Prostate gland (tissue), 2 donors: ENCODE measurements around the gene LTV1. TPM values are rescaled to one million over a fixed set of nuclear protein-coding genes. Genes with fewer than 3 reads are reported as not detected.

Source experiments
- DNase-seq: peaks from one replicate; pipeline ENCODE4 v3.0.0-alpha.2; 2019; ENCODE audit warnings: low spot score
- H3K27ac ChIP-seq, 2 donors: fragments of 200-600 bp; sonication (generic); 2 replicates each; pipeline ENCODE4 v1.5.1; 2017 to 2019
- H3K27me3 ChIP-seq: fragments of 200-600 bp; sonication (generic); replicated peaks from 2 replicates; pipeline ENCODE4 v1.5.1; 2019; ENCODE audit not compliant: insufficient read depth
- H3K36me3 ChIP-seq, 2 donors: fragments of 200-600 bp; sonication (generic); 1 replicate in 1 of 2; 2 replicates in 1 of 2; pipeline versions ENCODE4 v1.5.1 to v1.8.1; 2017 to 2019
- H3K4me1 ChIP-seq: fragments of 200-600 bp; sonication (generic); replicated peaks from 2 replicates; pipeline ENCODE4 v1.5.1; 2019
- H3K4me3 ChIP-seq, 2 donors: fragments of 200-600 bp; sonication (generic); 2 replicates each; pipeline ENCODE4 v1.5.1; 2017 to 2019
- H3K9me3 ChIP-seq: fragments of 200-600 bp; sonication (generic); 2 replicates; pipeline ENCODE4 v1.5.1; 2017
- CTCF ChIP-seq, 4 experiments: fragments of 200-600 bp in 2 of 4; fragments of 450-650 bp in 2 of 4; sonication (generic) in 2 of 4; IDR thresholded peaks; 1 replicate in 3 of 4; 2 replicates in 1 of 4; pipeline ENCODE4 v1.5.1; 2016 to 2019; ENCODE audit warnings: antibody characterized with exemption in 4 of 4, mild to moderate bottlenecking in 2 of 4, moderate library complexity in 2 of 4
- POLR2A ChIP-seq: fragments of 450-650 bp; IDR thresholded peaks from one replicate; pipeline ENCODE4 v1.6.1; 2016; ENCODE audit warnings: antibody characterized with exemption, mild to moderate bottlenecking
- POLR2AphosphoS5 ChIP-seq: sonication (generic); formaldehyde crosslinking; IDR thresholded peaks from one replicate; pipeline ENCODE4 v1.6.1; 2017; ENCODE audit warnings: antibody characterized with exemption
- WGBS: methylation state at CpG from one replicate; pipeline ENCODE4 v1.1.5; 2018; 5-methylcytosine and 5-hydroxymethylcytosine counted together
- intact Hi-C: fragments of 100-400 bp; cut with DNase I; formaldehyde crosslinking; loops from one replicate; pipeline ENCODE4 v1.14.2; 2022
- total RNA-seq, 2 donors: library from RNA; depleted of rRNA; stranded (reverse); fragments of >200 nt; gene quantifications; one replicate each; pipeline ENCODE4 v1.1.0, GENCODE V29; 2016

The LTV1 gene
- total RNA-seq, 2 donors from 2014 or later: 7.8 to 14.4 TPM

GRCh38 chr6:143896126-143896860 lies 53.2 kb downstream of the LTV1 start:
- H3K27me3 ChIP-seq: no peaks in the 10 kb centered on the region
- DNase-seq: peak; percentile 72
- H3K36me3 ChIP-seq: no peaks in the 10 kb centered on the region
- H3K4me3 ChIP-seq: no peak overlapping the region
- intact Hi-C loops: no loop called here
- peak overlapping the region; percentile 40 to 60 for H3K27ac ChIP-seq
- H3K4me1 ChIP-seq: no peaks in the 10 kb centered on the region
- TF ChIP-seq POLR2A: no peak
- TF ChIP-seq POLR2AphosphoS5: peak; percentile 61
- no peaks in the 10 kb centered on the region for H3K9me3 ChIP-seq
- 58% methylated on average over 3 of the region's 3 CpGs for WGBS

- Histone ChIP-seq H3K27me3 (no peaks in the 10 kb centered on the region), H3K4me1 (no peaks in the 10 kb centered on the region), H3K9me3 (no peaks in the 10 kb centered on the region), H3K27ac (no peak overlapping the region), H3K36me3 (no peaks in the 10 kb centered on the region), H3K4me3 (no peak overlapping the region)
- intact Hi-C loops: no loop called here
- WGBS: 80% methylated on average over 2 of the region's 2 CpGs
- no peak for DNase-seq
- TF ChIP-seq POLR2A (no peak), POLR2AphosphoS5 (no peak), CTCF (IDR thresholded peaks at IDR 0.05) (no peak)
These were observed 57.2 kb downstream of the LTV1 start for GRCh38 chr6:143900358-143900757.

- no peaks in the 10 kb centered on the region for H3K9me3 ChIP-seq
- no peak overlapping the region for H3K4me3 ChIP-seq
- intact Hi-C loops: no loop called here
- H3K27me3 ChIP-seq: no peaks in the 10 kb centered on the region
- no peak for TF ChIP-seq POLR2A
- TF ChIP-seq POLR2AphosphoS5: no peak
- TF ChIP-seq CTCF (IDR thresholded peaks at IDR 0.05): no peak
- DNase-seq: no peak
- no peaks in the 10 kb centered on the region for H3K36me3 ChIP-seq
- WGBS: 38% methylated on average over 6 of the region's 6 CpGs
- H3K27ac ChIP-seq: no peak overlapping the region
- no peaks in the 10 kb centered on the region for H3K4me1 ChIP-seq
These were observed 59.0 kb downstream of the LTV1 start for GRCh38 chr6:143901885-143902750.

- H3K27ac ChIP-seq: no peak overlapping the region
- TF ChIP-seq POLR2A (no peak), POLR2AphosphoS5 (no peak), CTCF (IDR thresholded peaks at IDR 0.05) (no peak)
These were observed 59.7 kb downstream of the LTV1 start for GRCh38 chr6:143902827-143903226.

GRCh38 chr6:143911028-143911427 lies 67.9 kb downstream of the LTV1 start:
- H3K9me3 ChIP-seq: no peaks in the 10 kb centered on the region
- no peak overlapping the region for H3K27ac ChIP-seq
- H3K4me3 ChIP-seq: no peak overlapping the region
- TF ChIP-seq CTCF (IDR thresholded peaks at IDR 0.05) (no peak), POLR2A (no peak), POLR2AphosphoS5 (no peak)
- no peaks in the 10 kb centered on the region for H3K4me1 ChIP-seq
- H3K36me3 ChIP-seq: no peaks in the 10 kb centered on the region
- DNase-seq: no peak
- intact Hi-C loops: no loop called here
- no peaks in the 10 kb centered on the region for H3K27me3 ChIP-seq
- 100% methylated on average over 1 of the region's 1 CpG for WGBS

More at GRCh38 chr6:143902827-143903226, 59.7 kb downstream of the LTV1 start:
- DNase-seq: no peak
- no peak overlapping the region for H3K4me3 ChIP-seq
- 95% methylated on average over 2 of the region's 2 CpGs for WGBS
- no peaks in the 10 kb centered on the region for H3K9me3 ChIP-seq
- no peaks in the 10 kb centered on the region for H3K27me3 ChIP-seq
- intact Hi-C loops: no loop called here
- no peaks in the 10 kb centered on the region for H3K4me1 ChIP-seq
- no peaks in the 10 kb centered on the region for H3K36me3 ChIP-seq
